ENCODE measurements around the gene FFAR3.
A peak's percentile ranks its signal among the peaks of the same experiment; 100 is the strongest.

FFAR3 gene

DNA sequence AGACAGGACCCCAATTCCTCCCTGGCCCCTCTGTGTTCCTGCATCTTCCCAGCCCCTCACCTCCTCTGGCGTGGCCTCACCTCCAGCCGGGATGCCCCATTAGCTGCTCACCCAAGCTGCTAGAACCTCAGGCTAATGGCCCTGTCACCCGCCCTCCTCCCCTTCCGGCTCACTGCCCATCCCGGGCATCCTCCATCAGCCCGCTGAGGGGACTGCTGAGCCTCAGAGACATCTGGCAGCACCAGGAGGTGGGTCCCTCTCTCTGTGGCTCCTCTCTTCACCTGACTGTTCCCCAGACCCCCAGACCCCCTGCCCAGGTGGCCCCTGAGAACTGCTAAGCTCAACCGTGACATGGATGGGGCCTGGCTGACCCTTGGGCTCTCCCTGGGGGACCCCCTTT, 7.7 kb upstream of the FFAR3 start:
- TF ChIP-seq CTCF (IDR thresholded peaks at IDR 0.05), result no peak
- Mint-ChIP-seq H3K9me3 (no peaks in the 10 kb centered on the region), H3K4me1 (peaks cover 62% of the 10 kb centered on the region), H3K36me3 (ENCODE audit: low read depth) (no peaks in the 10 kb centered on the region), H3K27ac (no peak overlapping the region), H3K27me3 (ENCODE audit: low read depth, poor library complexity) (peaks cover 32% of the 10 kb centered on the region), H3K4me3 (no peak overlapping the region)
- peak; percentile 60 for DNase-seq

- no peak for DNase-seq
- Mint-ChIP-seq H3K27ac (no peak overlapping the region), H3K4me1 (peaks cover 60% of the 10 kb centered on the region), H3K27me3 (ENCODE audit: low read depth, poor library complexity) (peaks cover 27% of the 10 kb centered on the region), H3K36me3 (ENCODE audit: low read depth) (no peaks in the 10 kb centered on the region), H3K4me3 (no peak overlapping the region), H3K9me3 (no peaks in the 10 kb centered on the region)
- no peak for TF ChIP-seq CTCF (IDR thresholded peaks at IDR 0.05)
Observed at GRCh38 chr19:35351411-35352176, 6.7 kb upstream of the FFAR3 start.

- peaks cover 21% of the 10 kb centered on the region for H3K27me3 Mint-ChIP-seq (ENCODE audit: low read depth, poor library complexity)
- no peak overlapping the region for H3K4me3 Mint-ChIP-seq
- H3K4me1 Mint-ChIP-seq, result peaks cover 57% of the 10 kb centered on the region
- DNase-seq, result no peak
- no peak overlapping the region for H3K27ac Mint-ChIP-seq
- TF ChIP-seq CTCF (IDR thresholded peaks at IDR 0.05), result no peak
- H3K9me3 Mint-ChIP-seq, result no peaks in the 10 kb centered on the region
- no peaks in the 10 kb centered on the region for H3K36me3 Mint-ChIP-seq (ENCODE audit: low read depth)
Observed at GRCh38 chr19:35352177-35352447, 6.1 kb upstream of the FFAR3 start.

DNA sequence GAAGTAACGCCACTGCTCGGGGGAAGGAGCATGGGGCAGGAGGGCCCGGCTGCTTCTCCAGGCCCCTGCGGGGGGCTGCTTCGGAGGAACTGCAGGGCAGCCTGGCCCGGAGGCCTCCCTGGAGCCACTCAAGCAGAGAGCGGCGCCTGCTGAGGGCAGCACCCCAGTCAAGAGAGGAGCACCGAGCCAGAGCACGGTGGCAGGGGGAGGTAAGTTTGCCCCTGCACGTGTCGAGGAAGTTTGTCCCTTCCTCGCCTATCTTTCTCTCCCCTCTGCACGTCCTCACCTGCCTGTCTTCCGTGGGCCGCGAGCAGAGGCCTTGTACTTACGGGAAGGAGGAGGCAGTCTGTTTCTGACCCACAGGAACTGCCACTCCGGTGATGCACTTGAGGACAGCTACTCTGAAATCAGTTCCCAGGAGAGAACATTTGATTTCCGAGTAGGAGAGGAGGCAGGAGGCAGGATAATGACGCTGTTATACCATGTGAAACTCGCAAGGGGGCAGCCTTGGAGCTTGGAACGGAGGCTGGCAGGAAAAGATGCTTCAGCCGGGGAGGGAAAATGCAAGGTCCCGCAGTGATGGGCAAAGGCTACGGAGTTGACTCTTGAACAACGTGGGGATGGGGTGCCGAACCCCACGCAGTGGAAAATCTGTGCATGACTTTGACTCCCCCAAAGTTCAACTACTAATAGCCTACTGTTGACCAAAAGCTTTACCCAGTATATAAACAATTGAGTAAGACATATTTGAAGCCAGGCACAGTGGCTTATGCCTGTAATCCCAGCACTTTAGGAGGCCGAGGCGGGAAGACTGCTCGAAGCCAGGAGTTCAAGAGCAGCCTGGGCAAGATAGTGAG, 5.6 kb upstream of the FFAR3 start:
- H3K4me3 Mint-ChIP-seq, result peak overlapping the region; percentile 30
- peaks cover 19% of the 10 kb centered on the region for H3K27me3 Mint-ChIP-seq (ENCODE audit: low read depth, poor library complexity)
- peak; percentile 77 for TF ChIP-seq CTCF (IDR thresholded peaks at IDR 0.05)
- peak; percentile 72 for DNase-seq
- H3K27ac Mint-ChIP-seq, result no peak overlapping the region
- no peaks in the 10 kb centered on the region for H3K9me3 Mint-ChIP-seq
- no peaks in the 10 kb centered on the region for H3K36me3 Mint-ChIP-seq (ENCODE audit: low read depth)
- peaks cover 54% of the 10 kb centered on the region for H3K4me1 Mint-ChIP-seq

DNA sequence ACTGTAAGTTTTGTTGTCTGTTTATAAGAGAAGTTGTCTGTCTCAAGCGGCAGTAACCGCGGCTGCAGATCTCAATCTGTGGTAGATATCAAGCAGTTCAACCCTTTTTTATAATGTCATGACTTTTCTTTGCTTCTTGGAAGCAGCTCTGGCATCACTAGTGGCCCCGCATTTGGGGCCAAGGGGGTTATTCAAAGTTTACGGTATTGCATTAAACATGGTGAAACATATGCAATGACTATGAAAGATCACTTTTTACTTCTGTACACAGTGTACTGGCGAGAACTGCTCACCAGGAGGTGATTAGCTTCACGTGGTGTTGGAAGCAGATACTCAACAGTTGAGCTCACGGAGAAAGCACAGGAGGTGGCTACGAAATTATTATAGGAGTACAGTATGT, 4.6 kb upstream of the FFAR3 start:
- H3K36me3 Mint-ChIP-seq (ENCODE audit: low read depth), result no peaks in the 10 kb centered on the region
- H3K9me3 Mint-ChIP-seq, result no peaks in the 10 kb centered on the region
- no peak for TF ChIP-seq CTCF (IDR thresholded peaks at IDR 0.05)
- no peak overlapping the region for H3K27ac Mint-ChIP-seq
- DNase-seq, result no peak
- H3K4me3 Mint-ChIP-seq, result no peak overlapping the region
- H3K27me3 Mint-ChIP-seq (ENCODE audit: low read depth, poor library complexity), result peaks cover 19% of the 10 kb centered on the region
- H3K4me1 Mint-ChIP-seq, result peaks cover 47% of the 10 kb centered on the region

Data from nephron progenitor cell (in vitro differentiated cells).